GM12891 (cell line): ENCODE results near the gene IRAG1.

Experiments used
- POLR2A ChIP-seq: IDR thresholded peaks from 2 replicates; pipeline ENCODE4 v1.6.1; 2011; ENCODE audit warnings: low read depth, low read length, control low read depth
- POLR2AphosphoS5 ChIP-seq: IDR thresholded peaks from 2 replicates; pipeline ENCODE4 v1.6.1; 2011; ENCODE audit warnings: low read depth, low read length, control low read depth

DNA sequence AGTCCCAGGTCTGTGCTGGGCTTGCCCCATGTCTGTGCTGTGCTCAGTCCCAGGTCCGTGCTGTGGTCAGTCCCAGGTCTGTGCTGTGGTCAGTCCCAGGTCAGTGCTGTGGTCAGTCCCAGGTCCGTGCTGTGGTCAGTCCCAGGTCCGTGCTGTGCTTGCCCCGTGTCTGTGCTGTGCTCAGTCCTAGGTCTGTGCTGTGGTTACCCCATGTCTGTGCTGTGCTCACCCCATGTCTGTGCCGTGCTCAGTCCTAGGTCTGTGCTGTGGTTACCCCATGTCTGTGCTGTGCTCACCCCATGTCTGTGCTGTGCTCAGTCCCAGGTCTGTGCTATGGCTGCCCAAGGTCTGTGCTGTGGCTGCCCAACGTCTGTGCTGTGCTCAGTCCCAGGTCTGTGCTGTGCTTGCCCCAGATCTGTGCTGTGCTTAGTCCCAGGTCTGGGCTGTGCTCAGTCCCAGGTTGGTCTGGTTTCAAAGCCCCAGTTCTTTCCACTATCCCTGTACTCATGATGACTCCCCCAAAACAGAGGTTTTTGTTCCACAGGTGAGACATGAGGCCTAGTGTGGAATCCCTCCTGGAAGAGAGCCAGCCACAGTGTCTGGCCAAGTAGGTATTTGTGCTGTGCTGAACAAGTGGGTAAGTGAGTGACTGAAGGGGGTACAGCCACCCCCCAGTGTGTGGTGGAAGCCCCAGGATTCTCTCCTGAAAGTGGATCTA, 34.8 kb downstream of the IRAG1 start:
- TF ChIP-seq POLR2A (no peak), POLR2AphosphoS5 (no peak)
